GM18508 (cell line): Measurements from ENCODE around the gene IGF1.
"Not testable (repeated sequence)": the region's sequence is repeated elsewhere in the genome, so short reads cannot be mapped to it uniquely, and the experiment has no call there.

Experiments used
- ATAC-seq: cut with Tn5 transposase; IDR thresholded peaks from one replicate; pipeline ENCODE4 v1.9.1; 2021; ENCODE audit warnings: moderate number of reproducible peaks; ENCODE audit not compliant: insufficient read depth, unreplicated experiment

Gene IGF1

GRCh38 chr12:102399653-102400052 lies 80.7 kb downstream of the IGF1 start:
- no peak for ATAC-seq

GRCh38 chr12:102396276-102396675 lies 84.1 kb downstream of the IGF1 start:
- no peak for ATAC-seq

- ATAC-seq = no peak
These were observed 86.2 kb downstream of the IGF1 start for GRCh38 chr12:102394200-102394599.

GRCh38 chr12:102390068-102390467 lies 90.3 kb downstream of the IGF1 start:
- ATAC-seq = no peak

GRCh38 chr12:102388469-102388868 lies 91.9 kb downstream of the IGF1 start:
- ATAC-seq = no peak

- no peak for ATAC-seq
These were observed 95.0 kb downstream of the IGF1 start for GRCh38 chr12:102385343-102385742.

- no peak for ATAC-seq
These were observed 100.8 kb downstream of the IGF1 start for GRCh38 chr12:102379346-102380162.

GRCh38 chr12:102376781-102377180 lies 103.6 kb downstream of the IGF1 start:
- no peak for ATAC-seq

GRCh38 chr12:102376181-102376747 lies 104.1 kb downstream of the IGF1 start:
- ATAC-seq = no peak

GRCh38 chr12:102374190-102374589 lies 106.2 kb downstream of the IGF1 start:
- ATAC-seq = no peak

GRCh38 chr12:102372087-102372486 lies 108.3 kb downstream of the IGF1 start:
- ATAC-seq = no peak

- ATAC-seq = no peak
These were observed 109.2 kb downstream of the IGF1 start for GRCh38 chr12:102371165-102371564.

- ATAC-seq = no peak
These were observed 110.5 kb downstream of the IGF1 start for GRCh38 chr12:102369876-102370275.

- no peak for ATAC-seq
These were observed 115.0 kb downstream of the IGF1 start for GRCh38 chr12:102365365-102365764.

- ATAC-seq = no peak
These were observed 115.7 kb downstream of the IGF1 start for GRCh38 chr12:102364709-102365108.

GRCh38 chr12:102356690-102357089 lies 123.7 kb downstream of the IGF1 start:
- no peak for ATAC-seq

- not testable (repeated sequence) for ATAC-seq
These were observed 126.1 kb downstream of the IGF1 start for GRCh38 chr12:102354281-102354680.

GRCh38 chr12:102351322-102351721 lies 129.0 kb downstream of the IGF1 start:
- no peak for ATAC-seq

- ATAC-seq = no peak
These were observed 130.3 kb downstream of the IGF1 start for GRCh38 chr12:102350070-102350469.

- ATAC-seq = no peak
These were observed 131.3 kb downstream of the IGF1 start for GRCh38 chr12:102349079-102349478.

GRCh38 chr12:102347811-102348210 lies 132.6 kb downstream of the IGF1 start:
- no peak for ATAC-seq
